CD14-positive monocyte (primary cell): ENCODE data around the gene IL31. TPM values are rescaled to one million over a fixed set of nuclear protein-coding genes. Genes with fewer than 3 reads are reported as not detected.

Experiments used
- DNase-seq, 3 donors: peaks; one replicate each; pipeline ENCODE4 v3.0.0-alpha.2; 2011 to 2022
- H2AFZ ChIP-seq: 2 replicates; pipeline ENCODE4 v1.6.0; 2012; ENCODE audit warnings: mild to moderate bottlenecking, low read depth, low read length, inconsistent platforms; ENCODE audit not compliant: insufficient read depth, poor library complexity, severe bottlenecking
- H3K27ac ChIP-seq, 2 donors: 1 replicate in 1 of 2; 2 replicates in 1 of 2; pipeline ENCODE4 v1.5.1; 2012 to 2013; ENCODE audit warnings: low read length in 2 of 2, control low read depth in 1 of 2, inconsistent platforms in 1 of 2, low read depth in 1 of 2, mild to moderate bottlenecking in 1 of 2
- H3K27me3 ChIP-seq, 2 donors: one replicate each; pipeline versions ENCODE4 v1.6.0 to v1.6.1; 2011 to 2013; ENCODE audit warnings: low read length in 2 of 2; ENCODE audit not compliant: control insufficient read depth in 2 of 2, insufficient read depth in 2 of 2
- H3K36me3 ChIP-seq, 2 donors: replicated peaks in 1 of 2; 1 replicate in 1 of 2; 2 replicates in 1 of 2; pipeline versions ENCODE4 v1.5.1 to v1.6.1; 2012 to 2013; ENCODE audit warnings: low read length in 2 of 2, control low read depth in 1 of 2, inconsistent platforms in 1 of 2, mild to moderate bottlenecking in 1 of 2; ENCODE audit not compliant: insufficient read depth in 2 of 2, control insufficient read depth in 1 of 2
- H3K4me1 ChIP-seq, 2 donors: 1 replicate in 1 of 2; 2 replicates in 1 of 2; pipeline versions ENCODE4 v1.5.1 to v1.6.1; 2012 to 2013; ENCODE audit warnings: low read length in 2 of 2, control low read depth in 1 of 2, inconsistent platforms in 1 of 2, mild to moderate bottlenecking in 1 of 2, moderate library complexity in 1 of 2; ENCODE audit not compliant: insufficient read depth in 2 of 2, control insufficient read depth in 1 of 2
- H3K4me2 ChIP-seq: replicated peaks from 2 replicates; pipeline ENCODE3; 2012; ENCODE audit warnings: low read length, moderate library complexity, mild to moderate bottlenecking; ENCODE audit not compliant: poor library complexity, severe bottlenecking; ENCODE audit errors: extremely low read depth
- H3K4me3 ChIP-seq, 3 experiments: fragments of 200-600 bp in 1 of 3; sonication (generic) in 1 of 3; replicated peaks in 1 of 3; 1 replicate in 2 of 3; 2 replicates in 1 of 3; pipeline ENCODE4 v1.5.1; 2011 to 2013; ENCODE audit warnings: low read length in 3 of 3, mild to moderate bottlenecking in 3 of 3, control low read depth in 2 of 3, low read depth in 2 of 3, inconsistent platforms in 1 of 3, moderate library complexity in 1 of 3
- H3K79me2 ChIP-seq: 2 replicates; pipeline ENCODE4 v1.6.0; 2012; ENCODE audit warnings: mild to moderate bottlenecking, control low read depth, inconsistent platforms, low read length, moderate library complexity; ENCODE audit not compliant: insufficient read depth
- H3K9ac ChIP-seq: 2 replicates; pipeline ENCODE4 v1.6.0; 2017; ENCODE audit warnings: low read length, mild to moderate bottlenecking; ENCODE audit not compliant: insufficient read depth, poor library complexity, severe bottlenecking
- H3K9me3 ChIP-seq, 2 donors: replicated peaks in 1 of 2; 1 replicate in 1 of 2; 2 replicates in 1 of 2; pipeline versions ENCODE4 v1.5.1 to v1.6.1; 2012 to 2013; ENCODE audit warnings: low read length in 2 of 2, control low read depth in 1 of 2; ENCODE audit not compliant: control insufficient read depth in 1 of 2, insufficient read depth in 1 of 2
- H4K20me1 ChIP-seq: 2 replicates; pipeline ENCODE4 v1.6.0; 2012; ENCODE audit warnings: mild to moderate bottlenecking, low read length, control low read depth, moderate library complexity; ENCODE audit not compliant: insufficient read depth
- H3K27ac Mint-ChIP-seq, 7 donors: one replicate each; pipeline ENCODE4 v1.8.0; 2020; ENCODE audit warnings: mild to moderate bottlenecking in 7 of 7, mixed read lengths in 7 of 7, moderate library complexity in 6 of 7, inconsistent platforms in 2 of 7
- H3K27me3 Mint-ChIP-seq, 3 donors: one replicate each; pipeline ENCODE4 v1.8.0; 2021 to 2022; ENCODE audit warnings: low read depth in 3 of 3, mild to moderate bottlenecking in 3 of 3, mixed read lengths in 3 of 3, moderate library complexity in 3 of 3, inconsistent platforms in 1 of 3
- H3K36me3 Mint-ChIP-seq, 2 donors: one replicate each; pipeline ENCODE4 v1.8.0; 2020; ENCODE audit warnings: mixed read lengths in 2 of 2, inconsistent platforms in 1 of 2, mild to moderate bottlenecking in 1 of 2
- H3K4me1 Mint-ChIP-seq: one replicate; pipeline ENCODE4 v1.8.0; 2020; ENCODE audit warnings: mild to moderate bottlenecking, mixed read lengths
- H3K4me3 Mint-ChIP-seq, 2 donors: one replicate each; pipeline ENCODE4 v1.8.0; 2020; ENCODE audit warnings: mild to moderate bottlenecking in 2 of 2, mixed read lengths in 2 of 2, moderate library complexity in 1 of 2
- H3K9me3 Mint-ChIP-seq, 7 donors: one replicate each; pipeline ENCODE4 v1.8.0; 2020 to 2022; ENCODE audit warnings: mixed read lengths in 7 of 7, mild to moderate bottlenecking in 6 of 7, moderate library complexity in 6 of 7, inconsistent platforms in 2 of 7
- CTCF ChIP-seq: fragments of 200-600 bp; IDR thresholded peaks from one replicate; pipeline ENCODE4 v1.8.0; 2022; ENCODE audit warnings: antibody characterized with exemption, mild to moderate bottlenecking
- WGBS: methylation state at CpG from one replicate; pipeline ENCODE4 v1.1.5; 2013; ENCODE audit warnings: missing lambda C conversion rate; ENCODE audit not compliant: insufficient coverage; 5-methylcytosine and 5-hydroxymethylcytosine counted together
- intact Hi-C, 2 donors: fragments of 100-400 bp; cut with micrococcal nuclease; formaldehyde crosslinking; loops; one replicate each; pipeline versions ENCODE4 v1.15.0 to v1.15.1; 2023
- polyA plus RNA-seq, 3 donors: library from polyadenylated mRNA; depleted of rRNA in 1 of 3; unstranded in 2 of 3; stranded (reverse) in 1 of 3; fragments of 300-500 nt in 2 of 3; fragments of >200 nt in 1 of 3; fragmentation: Illumina TruSeq in 2 of 3; gene quantifications; 1 replicate in 2 of 3; 2 replicates in 1 of 3; pipeline ENCODE4 v1.2.3, GENCODE V29; 2012 to 2021

Gene IL31
- polyA plus RNA-seq, 3 donors: not detected

GRCh38 chr12:122126713-122127597, 47.1 kb downstream of the IL31 start:
- H4K20me1 ChIP-seq: peaks cover 95% of the 10 kb centered on the region
- no peak overlapping the region for H3K4me3 ChIP-seq
- peaks cover 56% of the 10 kb centered on the region for H3K79me2 ChIP-seq
- H3K9ac ChIP-seq: no peak overlapping the region
- peak overlapping the region in 4 of 7 donors; percentile 9 to 57 (median 34) for H3K27ac Mint-ChIP-seq
- no peak for DNase-seq
- H2AFZ ChIP-seq: no peak overlapping the region
- intact Hi-C loops: no loop called here
- no peaks in the 10 kb centered on the region for H3K27me3 ChIP-seq
- H3K9me3 ChIP-seq: no peaks in the 10 kb centered on the region
- no peaks in the 10 kb centered on the region for H3K27me3 Mint-ChIP-seq
- H3K9me3 Mint-ChIP-seq: no peaks in the 10 kb centered on the region
- no peak overlapping the region for H3K4me3 Mint-ChIP-seq
- H3K36me3 ChIP-seq: peaks cover 50 to 61% of the 10 kb centered on the region in 2 donors
- H3K4me1 ChIP-seq: peaks cover 14% of the 10 kb centered on the region in 2 donors
- no peak overlapping the region for H3K4me2 ChIP-seq
- H3K27ac ChIP-seq: no peak overlapping the region
- H3K4me1 Mint-ChIP-seq: peaks cover 24% of the 10 kb centered on the region
- 95% methylated on average over 11 of the region's 15 CpGs for WGBS
- no peak for TF ChIP-seq CTCF
- peaks cover 53 to 56% of the 10 kb centered on the region in 2 donors for H3K36me3 Mint-ChIP-seq

DNA sequence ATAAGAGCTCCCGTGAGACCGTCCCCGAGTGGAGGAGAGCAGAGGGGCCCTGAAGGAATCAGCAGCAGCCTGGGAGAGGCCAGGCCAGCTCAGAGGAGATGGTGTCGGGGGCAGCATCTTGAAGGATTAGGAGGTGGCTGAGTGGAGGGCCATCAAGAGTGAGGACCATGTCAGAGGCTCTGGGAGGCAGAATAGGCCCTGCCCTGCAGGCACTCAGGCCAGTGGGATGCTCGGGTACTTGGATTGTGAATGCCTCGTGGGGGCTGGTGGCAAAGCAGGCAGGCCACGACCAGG, 47.7 kb downstream of the IL31 start:
- H3K27me3 Mint-ChIP-seq: no peaks in the 10 kb centered on the region
- Histone ChIP-seq H3K36me3 (peaks cover 46 to 54% of the 10 kb centered on the region in 2 donors), H3K4me1 (peaks cover 14% of the 10 kb centered on the region in 2 donors), H3K9me3 (no peaks in the 10 kb centered on the region), H3K4me2 (no peak overlapping the region), H3K79me2 (peaks cover 62% of the 10 kb centered on the region), H4K20me1 (peaks cover 97% of the 10 kb centered on the region), H3K27me3 (no peaks in the 10 kb centered on the region), H3K9ac (no peak overlapping the region), H3K27ac (peak overlapping the region in 1 of 2 donors; percentile 4), H3K4me3 (no peak overlapping the region), H2AFZ (no peak overlapping the region)
- DNase-seq: no peak
- peaks cover 47 to 49% of the 10 kb centered on the region in 2 donors for H3K36me3 Mint-ChIP-seq
- WGBS: 91% methylated on average over 6 of the region's 7 CpGs
- no peak overlapping the region for H3K4me3 Mint-ChIP-seq
- no peaks in the 10 kb centered on the region for H3K9me3 Mint-ChIP-seq
- intact Hi-C loops: no loop called here
- peak overlapping the region in 1 of 7 donors; percentile 46 for H3K27ac Mint-ChIP-seq
- peaks cover 30% of the 10 kb centered on the region for H3K4me1 Mint-ChIP-seq
- TF ChIP-seq CTCF: no peak
